KOPT-K1 (cell line): ENCODE measurements around the gene ACSS2.
A peak's percentile ranks its signal among the peaks of the same experiment; 100 is the strongest.

Source experiments
- H3K27ac ChIP-seq: fragments of 200-600 bp; sonication (generic); 2 replicates; pipeline ENCODE4 v1.5.1; 2016; ENCODE audit warnings: antibody characterized with exemption, mild to moderate bottlenecking, low read depth, low read length; ENCODE audit not compliant: poor library complexity, severe bottlenecking
- H3K36me3 ChIP-seq: fragments of 200-600 bp; sonication (generic); 2 replicates; pipeline ENCODE4 v1.5.1; 2017; ENCODE audit warnings: antibody characterized with exemption, mild to moderate bottlenecking, low read length, moderate library complexity; ENCODE audit not compliant: insufficient read depth
- H3K9me3 ChIP-seq: fragments of 200-600 bp; sonication (generic); 2 replicates; pipeline ENCODE4 v1.5.1; 2017; ENCODE audit warnings: antibody characterized with exemption, low read length, mild to moderate bottlenecking; ENCODE audit not compliant: insufficient read depth, poor library complexity, severe bottlenecking

Gene ACSS2

GRCh38 chr20:34943808-34944567, 67.6 kb downstream of the ACSS2 start:
- no peaks in the 10 kb centered on the region for H3K9me3 ChIP-seq
- H3K36me3 ChIP-seq, result peaks cover 80% of the 10 kb centered on the region
- H3K27ac ChIP-seq, result no peak overlapping the region

- Histone ChIP-seq H3K27ac (no peak overlapping the region), H3K9me3 (no peaks in the 10 kb centered on the region), H3K36me3 (peaks cover 82% of the 10 kb centered on the region)
These were observed 69.1 kb downstream of the ACSS2 start for GRCh38 chr20:34945315-34946077.

- Histone ChIP-seq H3K27ac (no peak overlapping the region), H3K36me3 (peaks cover 81% of the 10 kb centered on the region)
These were observed 70.2 kb downstream of the ACSS2 start for GRCh38 chr20:34946661-34947060.

GRCh38 chr20:34947336-34947735, 70.9 kb downstream of the ACSS2 start:
- H3K27ac ChIP-seq, result no peak overlapping the region
- H3K9me3 ChIP-seq, result no peaks in the 10 kb centered on the region
- H3K36me3 ChIP-seq, result peaks cover 75% of the 10 kb centered on the region

More at GRCh38 chr20:34946661-34947060, 70.2 kb downstream of the ACSS2 start:
- H3K9me3 ChIP-seq, result no peaks in the 10 kb centered on the region

- Histone ChIP-seq H3K9me3 (no peaks in the 10 kb centered on the region), H3K36me3 (peaks cover 68% of the 10 kb centered on the region), H3K27ac (no peak overlapping the region)
These were observed 71.6 kb downstream of the ACSS2 start for GRCh38 chr20:34948030-34948429.

- no peaks in the 10 kb centered on the region for H3K9me3 ChIP-seq
- H3K36me3 ChIP-seq, result peaks cover 57% of the 10 kb centered on the region
- H3K27ac ChIP-seq, result no peak overlapping the region
These were observed 72.7 kb downstream of the ACSS2 start for GRCh38 chr20:34949120-34949519.

- Histone ChIP-seq H3K9me3 (no peaks in the 10 kb centered on the region), H3K27ac (no peak overlapping the region), H3K36me3 (peaks cover 42% of the 10 kb centered on the region)
These were observed 74.8 kb downstream of the ACSS2 start for GRCh38 chr20:34951252-34951651.

- Histone ChIP-seq H3K9me3 (no peaks in the 10 kb centered on the region), H3K27ac (no peak overlapping the region), H3K36me3 (peaks cover 38% of the 10 kb centered on the region)
These were observed 75.2 kb downstream of the ACSS2 start for GRCh38 chr20:34951652-34952051.

GRCh38 chr20:34952671-34953070, 76.3 kb downstream of the ACSS2 start:
- H3K27ac ChIP-seq, result no peak overlapping the region

GRCh38 chr20:34953960-34954359, 77.5 kb downstream of the ACSS2 start:
- Histone ChIP-seq H3K27ac (no peak overlapping the region), H3K9me3 (no peaks in the 10 kb centered on the region), H3K36me3 (peaks cover 26% of the 10 kb centered on the region)

More at GRCh38 chr20:34952671-34953070, 76.3 kb downstream of the ACSS2 start:
- Histone ChIP-seq H3K36me3 (peaks cover 36% of the 10 kb centered on the region), H3K9me3 (no peaks in the 10 kb centered on the region)

- H3K9me3 ChIP-seq, result no peaks in the 10 kb centered on the region
- H3K27ac ChIP-seq, result peak overlapping the region; percentile 71
- peaks cover 17% of the 10 kb centered on the region for H3K36me3 ChIP-seq
These were observed 78.5 kb downstream of the ACSS2 start for GRCh38 chr20:34954904-34955230.

- peak within 1 kb of the TSS; percentile 71 for H3K27ac ChIP-seq
- H3K36me3 ChIP-seq, result peaks cover 12% of the 10 kb centered on the region; the same call in 1 of the 2 replicates
- H3K9me3 ChIP-seq, result no peaks in the 10 kb centered on the region
These were observed 79.0 kb downstream of the ACSS2 start, which contains the start of the genes GSS and MYH7B for GRCh38 chr20:34955231-34956040. Gene GSS (minus strand): TSS chr20:34955806. CDS start chr20:34951852, 3,954 bp downstream. Gene MYH7B (plus strand): TSS chr20:34955868. CDS start chr20:34978006, 22,138 bp downstream.

- Histone ChIP-seq H3K9me3 (no peaks in the 10 kb centered on the region), H3K36me3 (0 out of 2 replicates have a peak, but pooled peaks cover 6% of the 10 kb centered on the region), H3K27ac (peak overlapping the region; percentile 71)
These were observed 79.6 kb downstream of the ACSS2 start for GRCh38 chr20:34956041-34956458.

GRCh38 chr20:34956751-34957472, 80.5 kb downstream of the ACSS2 start:
- Histone ChIP-seq H3K27ac (no peak overlapping the region), H3K36me3 (no peaks in the 10 kb centered on the region), H3K9me3 (no peaks in the 10 kb centered on the region)
